Choroid plexus epithelial cell (primary cell): ENCODE results near the gene FHOD1.

ENCODE experiments used
- DNase-seq: peaks from one replicate; pipeline ENCODE4 v3.0.0-alpha.2; 2010; ENCODE audit warnings: low read depth
- H3K4me3 ChIP-seq: 2 replicates; pipeline ENCODE4 v1.5.1; 2011; ENCODE audit warnings: low read depth, mild to moderate bottlenecking, control low read depth, low read length, moderate library complexity
- TF ChIP-seq, protein P1 (sequence below): conservative IDR thresholded peaks from 2 replicates; pipeline ENCODE4 v1.5.1; 2011; ENCODE audit warnings: low read depth, mild to moderate bottlenecking, control low read depth, inconsistent platforms, low read length, moderate library complexity

Gene FHOD1

GRCh38 chr16:67229906-67230808 is 17.1 kb downstream of the FHOD1 start:
- no peak for DNase-seq
- no peak overlapping the region for H3K4me3 ChIP-seq
- TF ChIP-seq, protein P1, sequence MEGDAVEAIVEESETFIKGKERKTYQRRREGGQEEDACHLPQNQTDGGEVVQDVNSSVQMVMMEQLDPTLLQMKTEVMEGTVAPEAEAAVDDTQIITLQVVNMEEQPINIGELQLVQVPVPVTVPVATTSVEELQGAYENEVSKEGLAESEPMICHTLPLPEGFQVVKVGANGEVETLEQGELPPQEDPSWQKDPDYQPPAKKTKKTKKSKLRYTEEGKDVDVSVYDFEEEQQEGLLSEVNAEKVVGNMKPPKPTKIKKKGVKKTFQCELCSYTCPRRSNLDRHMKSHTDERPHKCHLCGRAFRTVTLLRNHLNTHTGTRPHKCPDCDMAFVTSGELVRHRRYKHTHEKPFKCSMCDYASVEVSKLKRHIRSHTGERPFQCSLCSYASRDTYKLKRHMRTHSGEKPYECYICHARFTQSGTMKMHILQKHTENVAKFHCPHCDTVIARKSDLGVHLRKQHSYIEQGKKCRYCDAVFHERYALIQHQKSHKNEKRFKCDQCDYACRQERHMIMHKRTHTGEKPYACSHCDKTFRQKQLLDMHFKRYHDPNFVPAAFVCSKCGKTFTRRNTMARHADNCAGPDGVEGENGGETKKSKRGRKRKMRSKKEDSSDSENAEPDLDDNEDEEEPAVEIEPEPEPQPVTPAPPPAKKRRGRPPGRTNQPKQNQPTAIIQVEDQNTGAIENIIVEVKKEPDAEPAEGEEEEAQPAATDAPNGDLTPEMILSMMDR, result no peak

- no peak for DNase-seq
- no peak overlapping the region for H3K4me3 ChIP-seq
- TF ChIP-seq, protein P1, result no peak
Observed at GRCh38 chr16:67228905-67229304, 18.4 kb downstream of the FHOD1 start.

GRCh38 chr16:67228034-67228785 is 19.1 kb downstream of the FHOD1 start:
- DNase-seq, result no peak
- TF ChIP-seq, protein P1, result no peak
- peak overlapping the region; percentile 92 for H3K4me3 ChIP-seq

DNA sequence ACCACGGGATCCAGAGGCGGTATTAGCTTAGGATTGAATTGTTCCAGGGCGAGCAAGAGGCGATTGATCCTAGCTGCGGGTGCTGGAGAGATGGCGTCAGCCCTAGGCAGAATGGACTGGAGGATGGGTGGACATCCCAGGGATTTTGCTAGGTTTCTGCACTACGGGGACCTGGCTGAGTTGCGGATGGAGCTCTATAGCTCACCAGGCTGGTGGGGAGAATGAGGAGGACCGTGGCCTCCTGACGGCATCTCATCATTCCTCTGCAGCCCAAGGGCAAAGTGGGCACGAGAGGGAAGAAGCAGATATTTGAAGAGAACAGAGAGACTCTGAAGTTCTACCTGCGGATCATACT is 19.7 kb downstream of the FHOD1 start:
- TF ChIP-seq, protein P1, result no peak
- DNase-seq, result no peak
- H3K4me3 ChIP-seq, result peak overlapping the region; percentile 92

DNA sequence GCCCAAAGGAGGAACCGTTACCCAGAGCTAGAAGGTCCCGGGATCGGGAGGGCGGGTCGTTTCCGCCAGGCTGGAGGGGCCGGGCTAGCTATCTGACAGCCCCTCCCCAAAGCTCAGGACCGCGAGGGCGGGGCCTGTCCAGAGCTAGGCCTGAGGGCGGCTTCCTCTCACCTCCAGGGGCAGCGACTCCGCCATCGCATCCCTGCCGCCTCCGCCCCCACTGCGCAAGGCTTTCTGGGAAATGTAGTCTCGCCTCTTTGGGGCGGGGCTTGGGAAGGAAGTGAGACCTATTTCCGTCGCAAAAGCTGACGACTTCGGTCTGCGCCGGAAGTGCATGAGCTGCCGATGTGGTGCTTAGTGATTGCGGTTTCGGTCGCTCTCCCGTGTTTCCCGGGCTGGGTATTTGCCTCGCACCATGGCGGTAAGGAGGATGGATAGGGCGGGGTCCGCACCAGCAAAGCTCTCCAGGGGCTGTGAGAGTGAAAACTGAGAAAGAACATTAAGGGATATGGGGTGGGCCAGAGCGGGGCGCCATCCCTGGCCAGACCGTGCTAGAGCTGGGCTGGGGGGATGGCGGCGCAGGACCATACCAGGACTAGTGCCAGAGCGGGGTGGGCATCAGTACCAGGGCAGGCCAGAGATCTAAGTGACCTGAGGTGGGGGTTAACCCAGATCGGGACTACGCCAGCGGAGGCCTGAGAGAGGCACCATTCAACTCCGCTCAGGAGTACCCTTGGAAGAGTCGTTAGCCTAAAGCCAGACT is 20.3 kb downstream of the FHOD1 start, which contains the start of gene TMEM208:
TSS of gene TMEM208 (plus strand) at position 327 of the 763 bp plus-strand sequence. CDS start at position 416, 89 bp downstream.
- TF ChIP-seq, protein P1, result peak; percentile 21
- peak within 1 kb of the TSS; percentile 92 for H3K4me3 ChIP-seq
- peak; percentile 98 for DNase-seq

DNA sequence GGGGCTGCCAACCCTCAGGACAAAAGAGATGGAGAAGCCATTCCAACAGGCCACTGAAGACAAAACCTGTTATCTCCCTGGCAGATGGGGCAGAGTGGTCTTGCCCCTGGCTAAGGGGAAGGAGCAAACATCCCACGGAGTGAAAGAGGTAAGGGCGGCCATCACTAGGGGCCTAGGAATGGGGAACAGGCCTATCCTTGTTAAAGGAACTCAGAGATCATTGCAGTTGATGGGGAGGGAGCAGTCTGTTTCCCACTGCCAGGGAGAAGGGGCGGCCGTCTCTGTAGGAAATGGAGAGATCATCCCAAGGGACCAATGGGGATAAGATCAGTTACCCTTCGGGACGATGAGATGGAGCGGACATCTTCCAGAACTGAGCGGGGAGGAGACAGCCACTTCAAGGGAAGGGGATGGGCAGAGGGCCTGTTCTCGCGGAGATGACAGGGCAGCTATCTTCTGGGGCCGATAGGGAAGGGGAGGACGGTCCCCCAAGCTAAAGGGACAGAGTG is 20.9 kb downstream of the FHOD1 start:
- no peak for DNase-seq
- H3K4me3 ChIP-seq, result peak overlapping the region; percentile 92
- TF ChIP-seq, protein P1, result no peak
